Prostate gland (tissue), 2 donors: ENCODE results near the gene IL17A.

Source experiments
- CTCF ChIP-seq, 4 experiments: fragments of 200-600 bp in 2 of 4; fragments of 450-650 bp in 2 of 4; sonication (generic) in 2 of 4; IDR thresholded peaks; 1 replicate in 3 of 4; 2 replicates in 1 of 4; pipeline ENCODE4 v1.5.1; 2016 to 2019; ENCODE audit warnings: antibody characterized with exemption in 4 of 4, mild to moderate bottlenecking in 2 of 4, moderate library complexity in 2 of 4
- POLR2A ChIP-seq: fragments of 450-650 bp; IDR thresholded peaks from one replicate; pipeline ENCODE4 v1.6.1; 2016; ENCODE audit warnings: antibody characterized with exemption, mild to moderate bottlenecking

DNA sequence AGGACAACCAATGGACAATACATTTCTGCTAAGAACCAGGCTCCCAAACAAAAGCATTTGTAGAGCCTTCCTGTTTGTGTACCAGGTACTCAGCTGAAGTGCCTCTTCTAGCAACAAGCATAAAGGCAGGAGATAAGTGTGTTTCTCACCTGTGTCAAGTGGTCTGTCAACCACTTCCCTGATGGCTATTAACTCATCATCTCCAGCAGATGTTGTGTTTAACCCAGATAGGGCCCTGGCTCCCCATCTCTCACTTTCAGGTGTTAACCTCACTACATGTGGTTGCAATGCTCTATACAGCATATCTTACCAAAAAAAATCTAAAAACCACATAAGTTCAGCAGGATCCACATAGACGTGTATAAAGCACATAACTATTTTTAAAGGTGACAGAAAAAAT lies 9.6 kb upstream of the IL17A start:
- TF ChIP-seq CTCF (IDR thresholded peaks at IDR 0.05), result no peak
- TF ChIP-seq POLR2A, result no peak
